Esophagus squamous epithelium (tissue), 5 donors: ENCODE results near the gene RRAS2. TPM values are rescaled to one million over a fixed set of nuclear protein-coding genes. Genes with fewer than 3 reads are reported as not detected.
"Not testable (repeated sequence)": the region's sequence is repeated elsewhere in the genome, so short reads cannot be mapped to it uniquely, and the experiment has no call there.

ENCODE experiments used
- DNase-seq: peaks from one replicate; lab custom pipeline; 2025; lab: John Stamatoyannopoulos, UW
- H3K27ac ChIP-seq, 4 donors: fragments of 200-600 bp; sonication (generic); one replicate each; pipeline ENCODE4 v1.5.1; 2016 to 2019; ENCODE audit warnings: mild to moderate bottlenecking in 1 of 4
- H3K27me3 ChIP-seq, 4 donors: fragments of 200-600 bp; sonication (generic); 1 replicate in 3 of 4; 2 replicates in 1 of 4; pipeline versions ENCODE4 v1.5.1 to v1.6.0; 2017 to 2021; ENCODE audit warnings: antibody characterized with exemption in 1 of 4
- H3K36me3 ChIP-seq, 3 donors: fragments of 200-600 bp; sonication (generic); one replicate each; pipeline ENCODE4 v1.5.1; 2016 to 2019
- H3K4me1 ChIP-seq, 3 donors: fragments of 200-600 bp; sonication (generic); one replicate each; pipeline ENCODE4 v1.5.1; 2017 to 2019
- H3K4me3 ChIP-seq, 4 donors: fragments of 200-600 bp; sonication (generic); 1 replicate in 3 of 4; 2 replicates in 1 of 4; pipeline ENCODE4 v1.5.1; 2016 to 2019; ENCODE audit warnings: mild to moderate bottlenecking in 2 of 4, moderate library complexity in 1 of 4
- H3K9me3 ChIP-seq, 3 donors: fragments of 200-600 bp; sonication (generic); one replicate each; pipeline ENCODE4 v1.5.1; 2016 to 2019
- CTCF ChIP-seq, 6 experiments: fragments of 450-650 bp in 4 of 6; fragments of 200-600 bp in 2 of 6; sonication (generic) in 2 of 6; IDR thresholded peaks; one replicate each; pipeline ENCODE4 v1.5.1; 2016 to 2019; ENCODE audit warnings: antibody characterized with exemption in 6 of 6, mild to moderate bottlenecking in 4 of 6, moderate library complexity in 4 of 6
- POLR2A ChIP-seq, 4 donors: fragments of 450-650 bp; IDR thresholded peaks; one replicate each; pipeline ENCODE4 v1.6.1; 2017; ENCODE audit warnings: antibody characterized with exemption in 4 of 4, mild to moderate bottlenecking in 4 of 4, moderate library complexity in 3 of 4
- WGBS, 2 donors: methylation state at CpG; one replicate each; pipeline ENCODE4 v1.1.5; 2018; 5-methylcytosine and 5-hydroxymethylcytosine counted together
- intact Hi-C: fragments of 100-400 bp; cut with DNase I; formaldehyde crosslinking; loops from one replicate; pipeline ENCODE4 v1.15.0; 2022
- total RNA-seq, 4 donors: library from RNA; depleted of rRNA; stranded (reverse); fragments of >200 nt; gene quantifications; one replicate each; pipeline ENCODE4 v1.1.0, GENCODE V29; 2016
- donor health status: DM: yes; HTN: yes; CAD: no.

The RRAS2 gene
- total RNA-seq, 4 donors from 2014 or later, result 14.1 to 42.5 (median 29.0) TPM

GRCh38 chr11:14346303-14346955 is 12.6 kb downstream of the RRAS2 start:
- DNase-seq, result no peak
- H3K4me3 ChIP-seq, result no peak overlapping the region
- 91 to 98% methylated on average over 2 of the region's 2 CpGs for WGBS, 2 donors
- TF ChIP-seq POLR2A (IDR thresholded peaks at IDR 0.05) (no peak), CTCF (IDR thresholded peaks at IDR 0.05) (no peak)
- no peaks in the 10 kb centered on the region for H3K36me3 ChIP-seq
- intact Hi-C loops, result no loop called here
- H3K9me3 ChIP-seq, result no peaks in the 10 kb centered on the region
- H3K27ac ChIP-seq, result no peak overlapping the region
- no peaks in the 10 kb centered on the region for H3K27me3 ChIP-seq
- H3K4me1 ChIP-seq, result no peaks in the 10 kb centered on the region

- TF ChIP-seq CTCF (IDR thresholded peaks at IDR 0.05) (no peak), POLR2A (IDR thresholded peaks at IDR 0.05) (no peak)
- Histone ChIP-seq H3K4me1 (no peaks in the 10 kb centered on the region), H3K36me3 (no peaks in the 10 kb centered on the region), H3K27me3 (no peaks in the 10 kb centered on the region), H3K4me3 (no peak overlapping the region), H3K27ac (no peak overlapping the region), H3K9me3 (no peaks in the 10 kb centered on the region)
- DNase-seq, result no peak
- 67 to 73% methylated on average over 1 of the region's 1 CpG for whole genome bisulfite sequencing, 2 donors
- intact Hi-C loops, result no loop called here
Measured at GRCh38 chr11:14345668-14346067, 13.3 kb downstream of the RRAS2 start.

- DNase-seq, result not testable (repeated sequence)
- 86 to 99% methylated on average over 5 of the region's 5 CpGs for WGBS, 2 donors
Measured at GRCh38 chr11:14345016-14345415, 14.0 kb downstream of the RRAS2 start.

GRCh38 chr11:14342906-14343305 is 16.1 kb downstream of the RRAS2 start:
- Histone ChIP-seq H3K36me3 (no peaks in the 10 kb centered on the region), H3K9me3 (no peaks in the 10 kb centered on the region), H3K27me3 (no peaks in the 10 kb centered on the region), H3K4me1 (no peaks in the 10 kb centered on the region), H3K27ac (no peak overlapping the region), H3K4me3 (no peak overlapping the region)
- no peak for DNase-seq
- intact Hi-C loops, result no loop called here
- no peak for TF ChIP-seq POLR2A (IDR thresholded peaks at IDR 0.05)
- TF ChIP-seq CTCF (IDR thresholded peaks at IDR 0.05), result no peak
- WGBS, 2 donors, result 68 to 73% methylated on average over 1 of the region's 1 CpG

More at GRCh38 chr11:14345016-14345415, 14.0 kb downstream of the RRAS2 start:
- H3K9me3 ChIP-seq, H3K4me3 ChIP-seq, H3K36me3 ChIP-seq, H3K27ac ChIP-seq, H3K27me3 ChIP-seq, H3K4me1 ChIP-seq, intact Hi-C loops: not testable (repeated sequence)

- intact Hi-C loops, result no loop called here
- WGBS, 2 donors, result 71% methylated on average over 3 of the region's 3 CpGs
- TF ChIP-seq POLR2A (IDR thresholded peaks at IDR 0.05), result no peak
- TF ChIP-seq CTCF (IDR thresholded peaks at IDR 0.05), result no peak
Measured at GRCh38 chr11:14341968-14342367, 17.0 kb downstream of the RRAS2 start.

More at GRCh38 chr11:14341968-14342367, 17.0 kb downstream of the RRAS2 start:
- no peaks in the 10 kb centered on the region for H3K36me3 ChIP-seq
- peaks cover 0 to 5% (median 0%) of the 10 kb centered on the region in 3 donors for H3K4me1 ChIP-seq
- no peaks in the 10 kb centered on the region for H3K27me3 ChIP-seq
- H3K4me3 ChIP-seq, result no peak overlapping the region
- DNase-seq, result no peak
- H3K27ac ChIP-seq, result no peak overlapping the region
- no peaks in the 10 kb centered on the region for H3K9me3 ChIP-seq
